HG03280 (cell line): Measurements from ENCODE around the gene KAT2A.

Experiments
- ATAC-seq: cut with Tn5 transposase; IDR thresholded peaks from one replicate; pipeline ENCODE4 v1.9.1; 2021; ENCODE audit warnings: mild to moderate bottlenecking, moderate library complexity; ENCODE audit not compliant: unreplicated experiment

Gene KAT2A

DNA sequence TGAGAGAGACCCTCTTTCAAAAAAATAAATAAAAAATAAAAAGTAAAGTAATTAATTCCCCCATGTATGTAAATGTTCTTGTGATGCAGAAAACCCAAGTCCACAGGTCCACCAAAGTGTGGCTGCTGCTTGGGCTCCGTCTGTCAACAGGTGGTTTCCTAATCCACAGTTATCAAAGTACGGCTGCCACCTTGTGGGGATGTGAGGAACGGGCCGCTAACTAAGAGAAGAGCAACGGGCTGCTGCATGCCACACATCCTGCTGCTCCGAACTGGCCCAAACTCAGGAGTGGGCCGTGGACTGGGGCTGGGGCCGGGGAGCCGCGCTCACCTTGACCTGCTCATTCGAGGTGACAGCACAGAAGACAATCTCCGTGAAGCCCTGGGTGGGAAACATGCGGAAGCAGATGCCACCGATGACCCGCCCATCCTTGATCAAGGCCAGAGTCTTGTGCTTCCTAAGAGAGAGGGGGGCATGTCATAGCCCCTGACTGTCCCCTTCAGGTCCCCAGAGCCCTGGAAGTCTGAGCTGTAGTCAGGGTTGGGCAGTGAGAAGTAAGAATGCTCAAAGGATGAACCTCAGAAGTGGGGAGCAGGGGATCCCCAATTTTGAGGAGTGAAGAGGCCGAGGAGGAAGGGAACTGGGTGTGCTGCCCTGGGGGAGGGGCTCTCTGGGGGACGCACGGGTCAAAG lies 4.3 kb downstream of the KAT2A start:
- ATAC-seq, result no peak

DNA sequence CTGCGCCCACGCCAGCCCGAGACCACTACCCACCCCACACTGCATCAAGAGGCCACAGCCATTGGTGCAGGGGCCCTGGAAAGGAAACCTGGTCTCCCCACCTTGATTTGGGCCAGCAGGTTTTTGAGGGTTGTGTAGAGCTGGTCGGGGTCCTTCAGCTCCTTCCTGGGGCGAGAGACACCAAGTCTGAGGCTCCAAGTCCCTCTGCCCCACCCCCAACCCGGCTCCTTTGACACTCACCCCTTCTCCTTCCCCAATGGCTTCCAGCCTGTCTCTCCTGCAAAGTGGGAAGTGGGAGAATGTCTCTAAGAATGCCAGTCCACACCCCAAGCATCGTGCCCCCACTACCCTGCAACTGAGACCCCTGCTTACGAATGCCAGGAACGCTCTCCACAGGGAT lies 7.0 kb downstream of the KAT2A start:
- ATAC-seq, result no peak

DNA sequence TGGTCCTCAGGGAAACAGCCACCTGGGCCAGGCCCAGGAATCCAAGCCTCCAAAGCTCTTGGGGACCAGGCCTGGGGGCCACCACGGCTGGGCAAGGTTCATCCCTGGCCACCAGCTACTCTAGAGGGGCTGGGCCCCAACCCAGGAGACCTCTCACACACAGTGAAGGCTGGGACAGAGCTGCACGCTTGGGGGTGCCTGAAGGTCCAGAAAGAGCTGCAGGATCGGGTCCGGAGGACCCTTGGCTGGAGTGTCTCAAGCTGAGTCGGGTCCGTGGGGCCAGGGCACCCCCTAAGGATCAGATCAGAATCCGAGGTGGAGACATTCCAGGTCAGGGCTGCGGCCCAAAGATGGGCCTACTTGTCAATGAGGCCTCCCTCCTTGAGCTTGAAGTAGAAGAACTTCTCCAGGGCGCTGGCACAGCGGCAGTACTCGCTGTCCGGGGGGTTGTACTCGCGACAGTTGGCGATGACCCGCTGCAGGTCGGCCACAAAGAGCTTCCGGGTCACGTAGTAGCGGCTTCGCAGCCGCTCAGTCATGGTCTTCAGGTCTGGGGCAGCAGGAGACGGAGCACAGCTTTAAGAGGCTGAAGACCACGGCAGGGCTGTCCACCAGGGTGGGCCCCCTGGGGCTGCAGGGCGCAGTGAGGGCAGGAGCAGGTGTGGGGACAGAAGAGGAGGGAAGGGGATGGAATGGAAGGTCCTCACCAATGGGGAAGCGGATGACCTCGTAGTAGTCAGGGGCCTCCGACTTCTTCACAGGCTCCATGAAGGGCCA lies 7.7 kb downstream of the KAT2A start:
- no peak for ATAC-seq

DNA sequence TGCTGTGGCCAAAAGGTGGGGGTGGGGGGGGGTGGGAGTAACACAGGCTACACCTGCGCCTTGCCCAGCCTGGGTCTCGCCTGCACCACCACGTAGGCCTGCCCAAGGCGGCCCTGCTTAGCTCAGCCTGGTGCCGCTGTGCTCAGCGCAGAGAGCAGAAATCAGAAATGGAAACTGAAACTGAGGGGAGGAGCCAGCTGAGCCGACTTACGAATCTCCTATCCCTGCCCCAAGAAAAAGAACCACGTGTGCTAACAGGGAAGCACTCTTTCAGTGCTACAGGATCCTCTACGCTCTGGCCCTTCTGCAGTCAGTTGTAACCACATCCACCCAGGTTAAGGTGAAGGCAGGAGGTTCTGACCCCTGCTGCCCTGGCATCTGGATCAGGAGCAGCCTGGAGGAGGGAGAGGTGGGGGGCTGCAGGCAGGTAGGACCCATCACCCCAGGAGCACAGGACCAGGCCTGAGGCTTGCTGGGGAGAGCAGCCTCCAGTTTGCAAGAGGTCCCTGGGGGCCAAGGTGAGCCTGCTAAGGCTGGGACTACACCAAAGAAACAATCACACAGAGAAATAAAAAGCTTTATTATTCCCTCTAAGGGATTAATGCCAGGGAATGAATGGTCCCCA lies 8.5 kb downstream of the KAT2A start, which contains the start of gene DHX58:
TSS of gene DHX58 (minus strand) at position 163 of the 625 bp plus-strand sequence. CDS start 822 bp downstream, outside the sequence.
- ATAC-seq, result peak; percentile 65

DNA sequence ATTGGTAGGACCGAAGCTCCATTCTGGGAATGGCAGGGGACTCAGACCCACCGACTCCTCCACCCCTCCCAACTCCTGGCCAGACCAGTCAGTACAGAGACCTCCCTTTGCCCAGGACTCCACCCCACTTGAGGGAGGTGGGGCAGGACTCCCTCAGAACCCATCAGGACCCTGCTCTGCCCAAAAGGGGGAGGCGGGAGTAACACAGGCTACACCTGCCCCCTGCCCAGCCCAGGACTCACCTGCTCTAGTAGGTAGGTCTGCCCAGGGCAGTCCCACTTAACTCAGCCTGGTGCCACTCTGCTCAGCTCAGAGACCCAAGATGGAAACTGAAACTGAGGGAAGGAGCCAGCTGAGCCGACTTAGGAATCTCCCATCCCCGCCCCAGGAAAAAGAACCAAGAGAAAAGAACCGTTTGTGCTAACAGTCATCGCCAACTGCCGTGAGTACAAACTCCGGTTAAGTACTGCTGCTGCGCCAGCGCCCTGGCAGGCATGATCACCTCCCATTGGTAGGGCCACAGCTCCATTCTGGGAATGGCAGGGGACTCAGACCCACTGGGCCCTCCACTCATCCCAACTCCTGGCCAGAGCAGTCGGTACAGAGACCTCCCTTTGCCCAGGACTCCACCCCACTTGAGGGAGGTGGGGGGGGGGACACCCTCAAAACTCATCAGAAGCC lies 9.2 kb downstream of the KAT2A start:
- ATAC-seq, result peak; percentile 2

DNA sequence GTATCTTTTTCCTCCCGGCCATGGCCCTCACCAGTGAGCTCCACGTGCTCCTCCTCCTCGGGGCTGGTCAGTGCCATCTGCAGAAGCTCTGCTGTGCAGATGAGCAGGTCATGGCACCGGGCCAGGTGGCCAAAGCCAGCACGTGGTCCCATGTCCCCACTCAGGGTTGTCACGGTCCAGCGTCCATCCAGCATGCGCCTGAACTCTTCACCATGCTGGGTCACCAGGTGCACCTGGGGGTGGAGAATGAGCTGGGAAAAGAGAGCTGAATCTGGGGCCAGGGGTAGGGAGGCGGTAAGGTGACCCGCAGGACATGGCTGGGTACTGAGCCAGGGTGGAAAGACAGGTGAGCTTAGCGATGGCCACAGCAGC lies 9.9 kb downstream of the KAT2A start:
- ATAC-seq, result no peak

DNA sequence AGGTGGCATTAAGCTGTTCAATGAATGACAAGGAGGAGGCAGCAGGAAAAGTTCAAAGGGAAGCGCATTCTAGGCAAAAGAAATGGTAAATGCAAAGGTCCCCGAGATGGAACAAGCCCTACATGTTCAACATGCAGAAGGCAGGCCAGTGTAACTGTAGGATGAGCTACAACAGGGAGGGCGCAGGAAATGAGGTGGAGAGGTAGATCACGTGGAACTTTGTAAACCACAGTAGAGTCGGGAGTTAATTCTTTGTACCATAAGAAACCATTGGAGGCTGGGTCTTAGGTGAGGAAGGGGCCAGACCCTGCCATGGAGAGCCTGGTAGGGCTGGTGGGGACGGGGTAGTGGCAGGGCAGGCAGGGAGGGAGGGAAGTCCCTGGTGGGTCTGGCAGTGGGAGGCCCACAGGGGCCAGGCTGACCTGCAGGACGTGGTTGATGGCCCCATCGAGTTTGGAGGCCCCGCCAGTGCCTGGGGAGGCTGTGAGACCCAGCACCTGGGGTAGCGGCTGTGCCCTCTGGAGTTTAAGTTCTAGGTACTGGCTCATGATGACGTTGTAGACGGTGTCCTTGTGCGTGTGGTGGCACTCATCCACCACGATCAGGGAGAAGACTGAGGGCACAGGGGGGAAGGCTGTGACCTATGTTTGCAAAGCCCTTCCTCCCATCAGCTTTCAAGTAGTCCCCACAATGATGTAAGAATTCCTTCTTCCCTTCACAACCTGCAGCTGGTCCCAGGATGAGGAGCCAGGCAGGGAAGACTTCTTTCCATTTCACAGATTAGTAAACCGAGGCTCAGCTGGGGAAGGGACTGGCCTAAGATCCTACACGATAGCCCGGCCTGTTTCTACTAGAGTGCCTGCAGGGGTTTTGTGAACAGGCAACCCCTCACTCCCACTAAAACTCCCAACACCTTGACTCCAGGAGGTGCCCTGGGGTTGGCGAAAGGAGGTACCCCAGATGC lies 10.6 kb downstream of the KAT2A start:
- no peak for ATAC-seq

DNA sequence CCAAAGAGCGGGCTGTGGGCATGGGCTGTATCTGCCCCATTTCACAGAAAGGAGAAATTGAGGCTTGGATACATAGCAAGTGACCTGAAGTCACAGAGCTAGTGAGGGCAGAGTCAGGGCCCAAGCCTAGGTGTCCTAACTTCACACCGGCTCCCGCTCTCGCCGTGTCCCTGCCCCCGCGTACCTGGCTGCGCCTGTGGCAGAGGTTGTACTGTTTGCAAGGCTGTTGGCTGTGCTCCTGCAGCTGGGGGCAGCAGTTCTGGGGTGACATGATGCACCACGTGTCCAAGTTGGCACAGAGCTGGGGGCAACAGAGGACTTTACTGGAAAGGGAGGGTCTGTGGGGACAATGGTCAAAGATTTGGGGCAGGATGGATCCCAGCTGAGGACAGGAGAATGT lies 12.1 kb downstream of the KAT2A start:
- ATAC-seq, result no peak

DNA sequence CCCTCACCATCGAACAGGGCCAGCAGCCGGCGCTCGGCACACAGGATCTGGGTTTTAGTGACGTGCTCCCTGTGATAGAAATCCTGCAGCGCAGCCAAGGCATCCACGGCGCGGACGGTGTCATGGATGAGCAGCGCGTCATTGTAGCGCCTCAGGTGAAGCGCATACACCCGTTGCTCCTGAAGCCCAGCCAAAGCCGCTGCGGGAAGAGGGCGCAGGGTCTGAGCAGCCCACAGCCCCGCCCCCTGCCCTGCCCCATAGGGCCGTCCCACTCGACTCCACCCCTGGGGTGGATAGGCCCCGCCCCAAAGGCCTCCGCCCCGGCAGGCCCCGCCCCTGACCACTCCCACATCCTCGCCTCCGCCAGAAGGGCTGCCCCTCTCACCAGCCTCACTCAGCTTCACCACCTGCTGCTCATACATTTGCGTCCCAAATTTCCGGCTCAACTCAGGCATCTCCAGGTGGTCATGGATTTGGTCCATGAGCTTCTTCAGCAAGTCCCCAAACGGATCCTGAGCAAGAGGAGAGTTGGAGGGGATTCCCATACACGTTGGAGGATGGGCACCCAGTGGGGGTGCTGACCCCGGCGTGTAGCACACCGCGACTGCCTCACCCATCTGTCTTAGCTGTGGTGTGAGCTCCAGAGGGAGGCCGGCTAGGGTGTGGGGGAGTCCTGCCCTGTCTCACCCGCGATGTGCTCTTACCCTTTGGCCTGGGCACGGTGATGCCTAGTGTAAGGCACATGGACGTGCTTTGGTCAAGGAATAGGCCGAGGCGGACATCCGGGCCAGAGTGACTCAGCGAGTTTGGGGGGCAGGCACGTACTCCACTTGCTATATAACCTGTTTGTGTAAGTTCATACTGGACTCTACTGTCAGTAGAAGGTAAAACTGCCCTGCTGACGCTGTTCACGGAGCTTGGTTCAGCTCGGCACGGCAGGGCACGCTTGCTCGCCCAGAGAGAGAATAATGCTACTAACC lies 13.3 kb downstream of the KAT2A start:
- ATAC-seq, result peak; percentile 73

DNA sequence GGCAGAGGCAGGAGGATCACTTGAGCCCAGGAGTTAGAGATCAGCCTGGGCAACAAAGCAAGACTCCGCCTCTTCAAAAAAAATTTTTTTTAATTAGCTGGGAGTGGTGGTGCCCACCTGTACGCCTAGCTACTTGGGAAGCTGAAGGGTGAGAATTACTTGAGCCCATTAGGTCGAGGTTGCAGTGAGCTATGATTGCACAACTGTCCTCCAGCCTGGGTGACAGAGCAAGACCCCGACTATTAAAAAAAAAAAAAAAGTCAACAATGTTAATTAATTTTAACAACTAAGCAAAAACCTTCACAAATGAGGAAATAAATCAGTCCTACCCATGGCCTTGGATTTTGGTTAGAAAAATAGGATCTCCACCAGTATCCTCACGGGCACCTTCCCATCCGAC lies 14.0 kb downstream of the KAT2A start:
- no peak for ATAC-seq

DNA sequence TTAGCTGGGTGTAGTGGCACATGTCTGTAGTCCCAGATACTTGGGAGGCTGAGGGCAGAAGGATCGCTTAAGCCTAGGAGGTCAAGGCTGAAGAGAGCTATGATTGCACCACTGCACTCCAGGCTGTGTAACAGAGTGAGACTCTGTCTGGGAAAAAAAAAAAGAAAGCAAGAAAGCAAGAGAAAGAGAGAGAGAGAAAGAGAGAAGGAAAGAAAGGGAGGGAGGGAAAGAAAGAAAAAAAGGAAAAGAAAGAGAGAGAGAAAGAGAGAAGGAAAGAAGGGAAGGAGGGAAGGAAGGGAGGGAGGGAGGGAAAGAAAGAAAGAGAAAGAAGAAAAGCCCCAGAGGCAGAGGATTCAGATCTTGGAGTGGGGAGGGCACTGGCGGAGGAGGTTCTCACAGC lies 15.2 kb downstream of the KAT2A start:
- no peak for ATAC-seq

DNA sequence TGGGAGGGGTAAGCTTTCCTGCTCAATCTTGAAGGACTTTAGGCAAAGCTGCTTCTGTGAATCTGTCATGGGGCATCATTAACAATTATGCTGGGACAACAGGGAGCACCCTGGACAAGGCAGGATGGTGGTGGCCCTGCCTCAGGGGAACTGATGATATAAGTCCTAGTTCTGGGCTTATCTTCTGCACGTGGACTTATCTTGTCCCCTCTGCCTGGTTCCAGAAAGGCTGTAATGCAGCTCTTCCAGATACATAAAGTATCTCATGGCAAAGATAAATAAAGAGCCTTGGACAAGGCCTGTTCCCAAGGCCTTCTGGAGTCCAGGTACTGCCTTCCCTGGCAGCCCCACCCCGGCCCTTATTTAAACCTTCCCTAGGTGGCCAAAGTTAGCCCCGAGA lies 16.9 kb downstream of the KAT2A start:
- no peak for ATAC-seq

DNA sequence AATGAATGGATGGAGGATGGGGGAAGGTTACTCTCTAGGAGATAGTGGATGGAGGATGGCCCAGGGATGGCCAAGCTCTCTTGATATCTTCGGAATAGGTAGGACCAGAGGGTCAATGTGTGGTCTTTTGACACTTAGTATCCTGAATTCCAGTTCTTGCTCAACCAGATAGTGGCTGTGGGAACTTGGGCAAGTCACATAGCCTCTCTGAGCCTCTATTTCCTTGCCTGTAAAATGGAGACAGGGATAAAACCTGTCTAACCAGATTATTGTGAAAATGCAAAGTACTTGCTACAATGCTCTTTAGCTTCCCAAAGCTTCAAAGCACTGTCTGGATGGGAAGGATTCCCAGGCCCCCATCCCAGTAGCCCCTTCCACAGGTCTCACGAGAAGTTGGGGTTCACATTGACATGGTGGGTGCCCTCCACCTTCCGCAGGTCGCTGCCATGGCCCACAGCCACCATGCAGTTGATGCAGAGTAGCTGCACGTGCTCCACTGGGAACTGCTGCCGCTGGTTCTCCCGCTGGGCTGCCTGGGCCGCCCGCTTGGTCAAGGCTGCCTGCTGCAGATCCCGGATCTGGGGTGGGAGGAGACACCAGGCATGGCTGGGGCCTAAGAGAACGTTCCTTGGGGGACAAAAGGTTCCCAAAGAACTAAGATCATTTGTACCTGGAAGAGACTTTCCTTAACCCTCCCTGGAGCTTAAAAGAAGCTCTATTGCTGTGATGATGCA lies 17.8 kb downstream of the KAT2A start:
- no peak for ATAC-seq

DNA sequence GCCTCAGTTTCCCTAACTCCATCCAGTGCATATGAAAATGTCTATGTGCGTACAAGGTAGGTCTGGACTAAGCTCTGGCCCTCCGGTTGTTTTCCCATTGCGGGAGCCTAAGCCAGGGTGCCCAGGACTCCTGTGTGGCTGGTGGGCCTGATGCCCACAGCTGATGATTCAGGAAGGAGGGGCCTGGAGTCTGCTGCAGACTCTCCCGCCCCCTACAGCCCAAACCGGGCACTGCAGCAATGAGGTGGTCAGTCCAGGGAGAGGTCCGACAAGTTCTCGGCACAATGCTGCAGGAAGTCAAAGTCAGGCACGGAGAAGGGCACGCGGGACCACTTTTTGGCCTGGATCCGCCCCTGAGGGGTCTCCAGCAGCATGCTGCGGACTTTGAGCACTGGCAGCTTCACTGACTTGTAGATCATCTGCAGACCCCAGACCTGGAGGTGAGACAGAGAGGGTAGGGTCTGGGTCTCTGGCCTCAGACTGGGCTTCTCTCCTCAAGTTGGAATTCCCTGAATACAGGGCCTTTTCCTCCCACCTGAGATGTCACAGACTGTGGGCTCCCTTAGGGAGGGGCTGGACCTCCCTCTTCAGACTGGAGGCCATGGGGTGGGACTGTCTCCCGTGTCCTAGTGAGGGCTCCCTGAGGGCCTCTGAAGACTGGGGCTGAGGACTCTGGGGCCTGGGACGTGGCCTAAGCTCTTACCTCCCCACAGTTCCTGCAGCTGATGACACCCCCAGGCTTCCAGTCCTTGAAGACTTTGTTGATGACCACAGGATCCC lies 19.5 kb downstream of the KAT2A start:
- no peak for ATAC-seq

DNA sequence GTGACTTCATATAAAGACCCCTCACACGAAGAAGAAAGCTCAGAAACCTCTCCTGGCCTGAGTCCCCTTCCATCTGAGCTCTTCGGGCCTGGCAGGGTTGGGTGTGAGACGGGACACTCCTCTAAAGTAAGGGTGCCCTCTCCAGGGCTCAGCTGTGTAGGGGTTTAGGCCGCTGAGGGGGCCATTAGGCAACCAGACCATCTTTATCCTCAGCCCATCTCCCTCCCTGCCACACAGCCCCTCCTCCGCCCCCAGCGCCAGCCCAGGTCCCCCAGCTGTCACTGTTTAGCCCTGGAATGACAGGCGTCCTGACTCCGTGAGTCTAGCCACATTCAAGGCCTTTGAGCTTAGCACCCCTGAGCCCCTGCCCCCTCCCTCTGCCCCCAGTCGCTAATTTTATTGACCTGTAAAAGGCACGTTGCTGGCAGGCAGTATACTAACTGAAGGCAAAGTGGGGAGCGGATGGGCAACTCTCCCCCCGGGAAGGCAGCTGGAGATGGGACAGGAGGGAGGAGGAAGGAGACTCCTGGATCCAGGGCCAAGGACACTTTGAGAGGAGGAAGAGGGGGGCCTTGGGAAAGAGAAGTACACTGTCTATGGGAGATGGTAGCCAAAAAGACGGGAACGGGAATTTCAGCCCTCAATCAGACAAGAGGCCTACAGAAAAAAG lies 22.3 kb downstream of the KAT2A start:
- no peak for ATAC-seq

DNA sequence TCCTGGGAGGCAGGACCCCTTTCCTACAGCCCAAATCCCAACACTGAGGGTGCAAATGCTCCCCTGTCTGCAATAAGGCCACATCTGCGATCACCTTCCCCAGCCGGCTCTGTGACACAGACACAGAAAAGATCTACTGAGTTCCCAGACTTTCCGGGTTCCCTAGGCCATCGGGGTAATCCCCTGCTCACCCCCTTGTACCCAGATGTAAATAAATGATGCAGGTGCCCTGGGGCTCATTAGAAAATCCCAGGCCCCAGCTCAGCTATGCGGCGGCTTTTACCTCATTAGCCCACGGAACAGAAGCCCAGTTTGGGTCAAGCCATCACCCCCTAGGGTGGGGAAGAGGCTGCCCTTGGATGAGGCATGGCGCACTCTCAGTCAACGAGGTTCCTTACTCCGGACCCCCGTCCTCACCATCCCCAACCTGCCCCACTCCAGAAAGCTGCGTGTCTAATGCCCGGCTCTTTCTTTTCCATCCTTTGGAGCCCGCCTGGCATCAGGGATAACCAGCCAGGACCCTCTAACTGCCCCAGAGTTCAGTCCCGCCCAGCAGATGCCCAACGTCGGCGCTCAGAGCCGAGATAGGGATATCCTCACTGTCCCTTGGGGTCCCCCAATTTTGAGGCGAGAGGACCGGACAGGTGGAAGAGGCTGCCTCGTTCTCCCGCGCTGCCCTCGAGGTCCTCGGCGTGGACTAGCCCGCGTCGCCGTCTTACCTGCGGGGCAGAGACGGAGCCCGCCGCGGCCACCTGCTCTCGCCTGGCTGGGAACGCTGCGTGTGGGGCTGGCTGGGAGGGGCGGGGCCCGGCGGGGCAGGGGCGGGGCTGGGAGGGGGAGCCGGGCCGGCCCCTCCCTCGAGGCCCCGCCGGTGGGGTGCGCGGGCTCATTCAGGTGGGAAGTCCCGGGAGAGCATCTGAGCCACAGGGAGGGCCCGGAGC lies 23.2 kb downstream of the KAT2A start, which contains the start of gene ZNF385C:
TSS of gene ZNF385C (minus strand) at position 783 of the 941 bp plus-strand sequence. CDS start 35,417 bp downstream, outside the sequence.
- no peak for ATAC-seq
